Measurements from ENCODE around the gene RFT1. TPM values are rescaled to one million over a fixed set of nuclear protein-coding genes. Genes with fewer than 3 reads are reported as not detected.
A peak's percentile ranks its signal among the peaks of the same experiment; 100 is the strongest.

RFT1 gene
- total RNA-seq, 1 donor from 2014 or later: 17.2 TPM

- no peak overlapping the region for H3K4me3 Mint-ChIP-seq
- peaks cover 33% of the 10 kb centered on the region for H3K4me1 ChIP-seq
- no peak overlapping the region for H2AFZ ChIP-seq (replicated peaks)
- H3K27me3 ChIP-seq: no peaks in the 10 kb centered on the region
- TF ChIP-seq EZH2 (IDR thresholded peaks at IDR 0.05) (no peak), CTCF (IDR thresholded peaks at IDR 0.05) (no peak), EZH2phosphoT487 (IDR thresholded peaks at IDR 0.05) (no peak)
- H3K9me3 Mint-ChIP-seq: no peaks in the 10 kb centered on the region
- H3K27me3 Mint-ChIP-seq (ENCODE audit: insufficient read depth, low read depth): peaks cover 21% of the 10 kb centered on the region
- no peaks in the 10 kb centered on the region for H3K9me3 ChIP-seq (ENCODE audit: low read depth)
- no peaks in the 10 kb centered on the region for H3K36me3 Mint-ChIP-seq
- no peak overlapping the region for H3K4me3 ChIP-seq
- H4K20me1 ChIP-seq (ENCODE audit: low read depth): peaks cover 16% of the 10 kb centered on the region
- no peak overlapping the region for H3K27ac ChIP-seq
- no peak overlapping the region for H3K4me2 ChIP-seq
- H3K79me2 ChIP-seq (ENCODE audit: low read depth): no peaks in the 10 kb centered on the region
- H3F3A ChIP-seq (ENCODE audit: low read depth): no peaks in the 10 kb centered on the region
- peaks cover 42% of the 10 kb centered on the region for H3K4me1 Mint-ChIP-seq
- H3K9ac ChIP-seq: no peak overlapping the region
- DNase-seq (ENCODE audit: low spot score): no peak
- no peaks in the 10 kb centered on the region for H3K36me3 ChIP-seq
- peak overlapping the region; percentile 87 for H3K27ac Mint-ChIP-seq
These were observed 41.7 kb upstream of the RFT1 start for GRCh38 chr3:53171827-53172505.

- Histone ChIP-seq H3F3A (ENCODE audit: low read depth) (no peaks in the 10 kb centered on the region), H3K9me3 (ENCODE audit: low read depth) (no peaks in the 10 kb centered on the region), H4K20me1 (ENCODE audit: low read depth) (peaks cover 16% of the 10 kb centered on the region), H3K36me3 (no peaks in the 10 kb centered on the region), H3K4me1 (peaks cover 36% of the 10 kb centered on the region), H3K9ac (no peak overlapping the region), H3K27me3 (no peaks in the 10 kb centered on the region), H3K4me3 (no peak overlapping the region), H3K4me2 (no peak overlapping the region), H3K79me2 (ENCODE audit: low read depth) (no peaks in the 10 kb centered on the region), H2AFZ (replicated peaks) (no peak overlapping the region), H3K27ac (no peak overlapping the region)
- peaks cover 42% of the 10 kb centered on the region for H3K4me1 Mint-ChIP-seq
- H3K36me3 Mint-ChIP-seq: no peaks in the 10 kb centered on the region
- TF ChIP-seq EZH2phosphoT487 (IDR thresholded peaks at IDR 0.05) (no peak), EZH2 (IDR thresholded peaks at IDR 0.05) (no peak), CTCF (IDR thresholded peaks at IDR 0.05) (no peak)
- H3K4me3 Mint-ChIP-seq: no peak overlapping the region
- peaks cover 21% of the 10 kb centered on the region for H3K27me3 Mint-ChIP-seq (ENCODE audit: insufficient read depth, low read depth)
- DNase-seq (ENCODE audit: low spot score): no peak
- H3K27ac Mint-ChIP-seq: no peak overlapping the region
- no peaks in the 10 kb centered on the region for H3K9me3 Mint-ChIP-seq
These were observed 40.8 kb upstream of the RFT1 start for GRCh38 chr3:53171064-53171418.

- Histone ChIP-seq H3K4me2 (no peak overlapping the region), H3K4me3 (no peak overlapping the region), H3K27ac (no peak overlapping the region), H3K27me3 (no peaks in the 10 kb centered on the region), H3F3A (ENCODE audit: low read depth) (no peaks in the 10 kb centered on the region), H3K4me1 (peaks cover 36% of the 10 kb centered on the region), H4K20me1 (ENCODE audit: low read depth) (peaks cover 16% of the 10 kb centered on the region), H3K79me2 (ENCODE audit: low read depth) (no peaks in the 10 kb centered on the region), H2AFZ (replicated peaks) (no peak overlapping the region), H3K9ac (no peak overlapping the region), H3K9me3 (ENCODE audit: low read depth) (no peaks in the 10 kb centered on the region), H3K36me3 (no peaks in the 10 kb centered on the region)
- TF ChIP-seq EZH2phosphoT487 (IDR thresholded peaks at IDR 0.05) (no peak), EZH2 (IDR thresholded peaks at IDR 0.05) (no peak), CTCF (IDR thresholded peaks at IDR 0.05) (no peak)
- Mint-ChIP-seq H3K36me3 (no peaks in the 10 kb centered on the region), H3K27me3 (ENCODE audit: insufficient read depth, low read depth) (peaks cover 21% of the 10 kb centered on the region), H3K27ac (peak overlapping the region; percentile 34), H3K4me3 (no peak overlapping the region), H3K4me1 (peaks cover 42% of the 10 kb centered on the region), H3K9me3 (no peaks in the 10 kb centered on the region)
- no peak for DNase-seq (ENCODE audit: low spot score)
These were observed 40.3 kb upstream of the RFT1 start for GRCh38 chr3:53170325-53171063.

All from neural progenitor cell (in vitro differentiated cells).